ENCODE results near the gene ACE. TPM values are rescaled to one million over a fixed set of nuclear protein-coding genes. Genes with fewer than 3 reads are reported as not detected.
A peak's percentile ranks its signal among the peaks of the same experiment; 100 is the strongest.

ACE gene
- 10 to 100 TPM in 1 of 4 donors, 1 to 10 TPM in 3; 4.8 to 10.4 (median 8.2) TPM for total RNA-seq

- TF ChIP-seq POLR2A (IDR thresholded peaks at IDR 0.05) = peak in 1 of 2 donors; percentile 4
- no peak for TF ChIP-seq EP300 (IDR thresholded peaks at IDR 0.05)
- no peak for TF ChIP-seq POLR2AphosphoS5 (IDR thresholded peaks at IDR 0.05)
- no CpG with 5 or more reads among the region's 78 CpGs for WGBS, 2 donors (ENCODE audit: low coverage in 1 of 2)
- H3K27me3 ChIP-seq = peaks cover 67% of the 10 kb centered on the region
- H3K27ac ChIP-seq = peak within 1 kb of the TSS in 2 of 4 donors; percentile 35 to 54
- ATAC-seq = peak; percentile 22
- no peaks in the 10 kb centered on the region for H3K36me3 ChIP-seq
- H3K9me3 ChIP-seq = no peaks in the 10 kb centered on the region
- H3K4me1 ChIP-seq = peaks cover 0 to 39% (median 21%) of the 10 kb centered on the region in 3 donors
- H3K4me3 ChIP-seq = peak within 1 kb of the TSS; percentile 28 to 66
Measured at GRCh38 chr17:63476854-63477479, at the start of gene ACE. Gene ACE (plus strand): TSS chr17:63477061. CDS start chr17:63477095, 34 bp downstream.

DNA sequence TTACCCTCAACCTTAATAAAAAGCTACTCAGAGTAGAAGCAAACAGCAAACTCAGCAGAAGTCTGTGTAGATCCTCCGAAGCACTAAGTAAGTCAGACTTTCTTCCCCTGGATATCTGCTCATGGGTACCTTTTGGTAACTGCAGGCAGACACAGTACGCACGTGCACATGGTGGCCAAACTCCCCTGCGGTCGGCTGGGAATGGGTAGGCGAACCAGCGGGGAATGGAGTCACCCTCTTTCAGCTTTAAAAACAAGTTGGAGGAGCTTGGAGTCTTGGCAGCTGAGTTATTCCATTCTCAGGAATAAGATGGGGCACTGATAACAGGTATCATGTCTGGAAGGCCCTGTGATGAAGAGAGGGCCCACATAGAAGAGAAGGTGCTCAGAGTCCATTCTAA is 47.1 kb upstream of the ACE start:
- Histone ChIP-seq H3K36me3 (no peaks in the 10 kb centered on the region), H3K9me3 (no peaks in the 10 kb centered on the region), H3K27me3 (no peaks in the 10 kb centered on the region), H3K4me3 (no peak overlapping the region), H3K4me1 (peaks cover 0 to 32% (median 20%) of the 10 kb centered on the region in 3 donors), H3K27ac (no peak overlapping the region)
- 83 to 85% methylated on average over 6 to 7 of the region's 7 CpGs for WGBS, 2 donors (ENCODE audit: low coverage in 1 of 2)
- TF ChIP-seq EP300 (IDR thresholded peaks at IDR 0.05) (no peak), POLR2AphosphoS5 (IDR thresholded peaks at IDR 0.05) (no peak), CTCF (IDR thresholded peaks at IDR 0.05) (no peak), POLR2A (IDR thresholded peaks at IDR 0.05) (no peak)
- ATAC-seq = no peak

DNA sequence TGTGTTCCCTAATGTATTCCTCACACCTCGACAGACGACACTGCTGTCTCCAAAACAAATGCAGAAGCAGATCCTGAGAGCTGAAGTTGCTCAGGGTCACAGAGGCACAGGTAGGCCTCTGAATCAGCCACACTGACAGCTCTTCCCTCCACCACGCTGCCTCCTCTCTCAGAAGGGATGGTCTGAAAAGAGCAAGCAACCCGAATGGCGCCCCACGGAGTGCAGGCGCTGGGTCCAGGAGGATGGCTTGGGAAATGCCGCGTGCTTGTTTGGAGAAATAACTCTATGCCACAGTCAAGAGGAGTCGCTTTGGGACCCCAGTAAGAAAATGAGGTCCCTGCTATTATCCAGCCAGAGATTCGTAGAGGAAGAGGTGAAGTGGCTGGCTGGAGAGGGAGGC is 46.6 kb upstream of the ACE start:
- Histone ChIP-seq H3K4me3 (no peak overlapping the region), H3K36me3 (no peaks in the 10 kb centered on the region), H3K27ac (no peak overlapping the region), H3K27me3 (no peaks in the 10 kb centered on the region), H3K9me3 (no peaks in the 10 kb centered on the region), H3K4me1 (peaks cover 0 to 35% (median 25%) of the 10 kb centered on the region in 3 donors)
- ATAC-seq = no peak
- 84 to 90% methylated on average over 2 to 8 of the region's 11 CpGs for WGBS, 2 donors (ENCODE audit: low coverage in 1 of 2)
- TF ChIP-seq POLR2AphosphoS5 (IDR thresholded peaks at IDR 0.05) (no peak), EP300 (IDR thresholded peaks at IDR 0.05) (no peak), POLR2A (IDR thresholded peaks at IDR 0.05) (no peak), CTCF (IDR thresholded peaks at IDR 0.05) (no peak)

- H3K9me3 ChIP-seq = no peaks in the 10 kb centered on the region
- TF ChIP-seq POLR2AphosphoS5 (IDR thresholded peaks at IDR 0.05) (no peak), POLR2A (IDR thresholded peaks at IDR 0.05) (no peak), CTCF (IDR thresholded peaks at IDR 0.05) (no peak), EP300 (IDR thresholded peaks at IDR 0.05) (no peak)
- ATAC-seq = no peak
- H3K4me1 ChIP-seq = peaks cover 0 to 41% (median 34%) of the 10 kb centered on the region in 3 donors
- 75 to 85% methylated on average over 3 to 7 of the region's 7 CpGs for WGBS, 2 donors (ENCODE audit: low coverage in 1 of 2)
- H3K27ac ChIP-seq = no peak overlapping the region
- H3K27me3 ChIP-seq = no peaks in the 10 kb centered on the region
- H3K36me3 ChIP-seq = no peaks in the 10 kb centered on the region
- no peak overlapping the region for H3K4me3 ChIP-seq
Measured at GRCh38 chr17:63431618-63431938, 45.3 kb upstream of the ACE start.

- WGBS, 2 donors (ENCODE audit: low coverage in 1 of 2) = 64 to 76% methylated on average over 5 to 9 of the region's 16 CpGs
- Histone ChIP-seq H3K36me3 (no peaks in the 10 kb centered on the region), H3K27ac (peak overlapping the region in 3 of 4 donors; percentile 37 to 79 (median 67)), H3K4me3 (no peak overlapping the region), H3K4me1 (peaks cover 0 to 43% (median 34%) of the 10 kb centered on the region in 3 donors), H3K9me3 (no peaks in the 10 kb centered on the region), H3K27me3 (no peaks in the 10 kb centered on the region)
- TF ChIP-seq EP300 (IDR thresholded peaks at IDR 0.05) = no peak
- TF ChIP-seq POLR2A (IDR thresholded peaks at IDR 0.05) = no peak
- no peak for TF ChIP-seq POLR2AphosphoS5 (IDR thresholded peaks at IDR 0.05)
- TF ChIP-seq CTCF (IDR thresholded peaks at IDR 0.05) = no peak
- ATAC-seq = no peak
Measured at GRCh38 chr17:63431939-63432804, 44.7 kb upstream of the ACE start.

Data from gastroesophageal sphincter (tissue), 4 donors.